Uterus (tissue), 4 donors: ENCODE data around the gene ABCC3. TPM values are rescaled to one million over a fixed set of nuclear protein-coding genes. Genes with fewer than 3 reads are reported as not detected.

ENCODE experiments used
- DNase-seq, 2 donors: peaks; one replicate each; pipeline ENCODE4 v3.0.0-alpha.2; 2019 to 2020
- H3K27ac ChIP-seq, 2 donors: fragments of 200-600 bp; sonication (generic); 1 replicate in 1 of 2; 2 replicates in 1 of 2; pipeline ENCODE4 v1.5.1; 2016 to 2018
- H3K27me3 ChIP-seq, 2 donors: fragments of 200-600 bp; sonication (generic); one replicate each; pipeline ENCODE4 v1.5.1; 2018 to 2019; ENCODE audit warnings: control low read depth in 1 of 2
- H3K36me3 ChIP-seq, 2 donors: fragments of 200-600 bp; sonication (generic); one replicate each; pipeline ENCODE4 v1.5.1; 2019; ENCODE audit warnings: control low read depth in 1 of 2
- H3K4me1 ChIP-seq, 2 donors: fragments of 200-600 bp; sonication (generic); one replicate each; pipeline ENCODE4 v1.5.1; 2018 to 2019; ENCODE audit warnings: control low read depth in 1 of 2
- H3K4me3 ChIP-seq, 2 donors: fragments of 200-600 bp; sonication (generic); 1 replicate in 1 of 2; 2 replicates in 1 of 2; pipeline ENCODE4 v1.5.1; 2018 to 2019; ENCODE audit warnings: mild to moderate bottlenecking in 1 of 2
- H3K9me3 ChIP-seq, 2 donors: fragments of 200-600 bp; sonication (generic); one replicate each; pipeline ENCODE4 v1.5.1; 2019; ENCODE audit warnings: control low read depth in 1 of 2
- CTCF ChIP-seq, 4 experiments: fragments of 200-600 bp in 2 of 4; fragments of 450-650 bp in 2 of 4; sonication (generic) in 2 of 4; IDR thresholded peaks; one replicate each; pipeline ENCODE4 v1.5.1; 2016 to 2019; ENCODE audit warnings: antibody characterized with exemption in 4 of 4, mild to moderate bottlenecking in 2 of 4, moderate library complexity in 1 of 4
- POLR2A ChIP-seq, 2 donors: fragments of 450-650 bp; IDR thresholded peaks; one replicate each; pipeline ENCODE4 v1.6.1; 2016; ENCODE audit warnings: antibody characterized with exemption in 2 of 2, mild to moderate bottlenecking in 1 of 2, moderate library complexity in 1 of 2
- intact Hi-C: fragments of 100-400 bp; cut with DNase I; formaldehyde crosslinking; loops from one replicate; pipeline ENCODE4 v1.15.1; 2023; ENCODE audit warnings: low total_unique reads
- total RNA-seq, 4 donors: library from RNA; depleted of rRNA in 3 of 4; stranded (reverse); fragments of >200 nt in 3 of 4; gene quantifications; one replicate each; pipeline versions ENCODE4 v1.1.0 to v1.2.4, GENCODE V29; 2014 to 2023
- donor health status: DM: yes; HTN: yes; CAD: no.

Gene ABCC3
- total RNA-seq, 4 donors from 2014 or later: 1.2 to 4.5 (median 2.6) TPM

- Histone ChIP-seq H3K9me3 (no peaks in the 10 kb centered on the region), H3K4me1 (peaks cover 0 to under 1% of the 10 kb centered on the region in 2 donors), H3K27me3 (no peaks in the 10 kb centered on the region), H3K36me3 (no peaks in the 10 kb centered on the region), H3K4me3 (no peak overlapping the region), H3K27ac (no peak overlapping the region)
- intact Hi-C loops: no loop called here
- TF ChIP-seq CTCF (IDR thresholded peaks at IDR 0.05): no peak
- TF ChIP-seq POLR2A (IDR thresholded peaks at IDR 0.05): no peak
- DNase-seq: no peak
Measured at GRCh38 chr17:50664788-50665458, 30.2 kb downstream of the ABCC3 start.

GRCh38 chr17:50665838-50666237, 31.2 kb downstream of the ABCC3 start:
- Histone ChIP-seq H3K27me3 (no peaks in the 10 kb centered on the region), H3K36me3 (no peaks in the 10 kb centered on the region), H3K9me3 (no peaks in the 10 kb centered on the region), H3K4me3 (no peak overlapping the region), H3K4me1 (no peaks in the 10 kb centered on the region), H3K27ac (no peak overlapping the region)
- TF ChIP-seq CTCF (IDR thresholded peaks at IDR 0.05) (no peak), POLR2A (IDR thresholded peaks at IDR 0.05) (no peak)
- DNase-seq: no peak
- intact Hi-C loops: no loop called here

- H3K27ac ChIP-seq: no peak overlapping the region
- no peaks in the 10 kb centered on the region for H3K4me1 ChIP-seq
- no peak for DNase-seq
- intact Hi-C loops: no loop called here
- no peaks in the 10 kb centered on the region for H3K27me3 ChIP-seq
- H3K4me3 ChIP-seq: no peak overlapping the region
- H3K36me3 ChIP-seq: no peaks in the 10 kb centered on the region
- H3K9me3 ChIP-seq: no peaks in the 10 kb centered on the region
- no peak for TF ChIP-seq POLR2A (IDR thresholded peaks at IDR 0.05)
- no peak for TF ChIP-seq CTCF (IDR thresholded peaks at IDR 0.05)
Measured at GRCh38 chr17:50666316-50666715, 31.6 kb downstream of the ABCC3 start.

- Histone ChIP-seq H3K27me3 (no peaks in the 10 kb centered on the region), H3K27ac (no peak overlapping the region), H3K4me3 (no peak overlapping the region), H3K9me3 (no peaks in the 10 kb centered on the region), H3K36me3 (no peaks in the 10 kb centered on the region), H3K4me1 (no peaks in the 10 kb centered on the region)
- TF ChIP-seq POLR2A (IDR thresholded peaks at IDR 0.05) (no peak), CTCF (IDR thresholded peaks at IDR 0.05) (no peak)
- DNase-seq: no peak
- intact Hi-C loops: no loop called here
Measured at GRCh38 chr17:50667259-50668024, 32.8 kb downstream of the ABCC3 start.
